ENCODE measurements around the gene TM4SF1.

DNA sequence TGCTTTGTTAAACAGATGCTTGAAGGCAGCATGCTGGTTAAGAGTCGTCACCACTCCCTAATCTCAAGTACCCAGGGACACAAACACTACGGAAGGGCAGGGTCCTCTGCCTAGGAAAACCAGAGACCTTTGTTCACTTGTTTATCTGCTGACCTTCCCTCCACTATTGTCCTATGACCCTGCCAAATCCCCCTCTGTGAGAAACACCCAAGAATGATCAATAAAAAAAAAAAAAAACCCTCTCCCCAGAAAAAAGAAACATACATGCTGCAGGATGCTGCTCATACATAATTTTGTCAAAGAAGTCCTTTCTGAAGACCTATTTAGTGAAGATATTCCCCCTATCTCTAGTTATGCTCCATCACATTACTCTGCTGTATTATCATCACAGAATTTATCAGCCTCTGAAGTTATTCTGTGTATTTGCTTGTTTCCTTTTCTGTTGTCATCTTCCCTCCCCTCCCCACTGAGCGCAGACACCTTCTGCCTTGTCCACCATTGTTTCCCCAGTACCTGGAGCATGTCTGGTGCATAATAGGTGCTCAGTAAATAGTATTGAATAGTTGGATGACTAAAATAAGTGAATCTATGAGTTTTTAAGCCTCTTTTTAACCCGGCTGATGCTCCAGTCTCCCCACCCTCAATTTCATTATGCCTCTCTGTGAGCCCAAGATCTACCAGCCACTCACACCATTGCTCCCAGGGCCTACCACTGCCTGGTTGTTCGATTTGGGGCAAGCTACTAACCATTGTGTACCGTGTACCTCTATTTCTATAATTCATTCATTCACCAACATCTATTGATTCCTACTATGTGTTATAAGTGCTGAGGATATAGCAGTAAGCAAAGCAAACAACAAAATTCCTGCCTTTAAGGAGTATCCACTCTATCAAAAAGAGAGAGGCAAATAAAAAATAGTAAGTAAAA, 4.0 kb upstream of the TM4SF1 start:
- TF ChIP-seq, protein P1, sequence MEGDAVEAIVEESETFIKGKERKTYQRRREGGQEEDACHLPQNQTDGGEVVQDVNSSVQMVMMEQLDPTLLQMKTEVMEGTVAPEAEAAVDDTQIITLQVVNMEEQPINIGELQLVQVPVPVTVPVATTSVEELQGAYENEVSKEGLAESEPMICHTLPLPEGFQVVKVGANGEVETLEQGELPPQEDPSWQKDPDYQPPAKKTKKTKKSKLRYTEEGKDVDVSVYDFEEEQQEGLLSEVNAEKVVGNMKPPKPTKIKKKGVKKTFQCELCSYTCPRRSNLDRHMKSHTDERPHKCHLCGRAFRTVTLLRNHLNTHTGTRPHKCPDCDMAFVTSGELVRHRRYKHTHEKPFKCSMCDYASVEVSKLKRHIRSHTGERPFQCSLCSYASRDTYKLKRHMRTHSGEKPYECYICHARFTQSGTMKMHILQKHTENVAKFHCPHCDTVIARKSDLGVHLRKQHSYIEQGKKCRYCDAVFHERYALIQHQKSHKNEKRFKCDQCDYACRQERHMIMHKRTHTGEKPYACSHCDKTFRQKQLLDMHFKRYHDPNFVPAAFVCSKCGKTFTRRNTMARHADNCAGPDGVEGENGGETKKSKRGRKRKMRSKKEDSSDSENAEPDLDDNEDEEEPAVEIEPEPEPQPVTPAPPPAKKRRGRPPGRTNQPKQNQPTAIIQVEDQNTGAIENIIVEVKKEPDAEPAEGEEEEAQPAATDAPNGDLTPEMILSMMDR (IDR thresholded peaks at IDR 0.05; ENCODE audit: low read length): no peak
- TF ChIP-seq EZH2phosphoT487 (IDR thresholded peaks at IDR 0.05; ENCODE audit: low read length) (no peak), EZH2 (optimal IDR thresholded peaks at IDR 0.05; ENCODE audit: low read depth, low read length) (no peak)

All from MM.1S (cell line).